ENCODE results near the gene DHH.

GRCh38 chr12:49059299-49060171, 35.1 kb downstream of the DHH start:
- TF ChIP-seq CTCF (conservative IDR thresholded peaks at IDR 0.05): no peak
- TF ChIP-seq EZH2 (IDR thresholded peaks at IDR 0.05; ENCODE audit: low read depth): no peak

Data from PC-9 (cell line).